Neural progenitor cell (in vitro differentiated cells): ENCODE measurements around the gene ELAVL3.
"Not testable (repeated sequence)": the region's sequence is repeated elsewhere in the genome, so short reads cannot be mapped to it uniquely, and the experiment has no call there.

Experiments used
- EZH2 ChIP-seq: fragments of 200-600 bp; sonication (generic); IDR thresholded peaks from 2 replicates; pipeline ENCODE4 v1.6.1; 2017; ENCODE audit warnings: antibody characterized with exemption, mild to moderate bottlenecking, moderate library complexity
- TF ChIP-seq, protein P1 (sequence below): fragments of 200-600 bp; sonication (generic); IDR thresholded peaks from 2 replicates; pipeline ENCODE4 v1.5.1; 2017; ENCODE audit warnings: antibody characterized with exemption, mild to moderate bottlenecking

DNA sequence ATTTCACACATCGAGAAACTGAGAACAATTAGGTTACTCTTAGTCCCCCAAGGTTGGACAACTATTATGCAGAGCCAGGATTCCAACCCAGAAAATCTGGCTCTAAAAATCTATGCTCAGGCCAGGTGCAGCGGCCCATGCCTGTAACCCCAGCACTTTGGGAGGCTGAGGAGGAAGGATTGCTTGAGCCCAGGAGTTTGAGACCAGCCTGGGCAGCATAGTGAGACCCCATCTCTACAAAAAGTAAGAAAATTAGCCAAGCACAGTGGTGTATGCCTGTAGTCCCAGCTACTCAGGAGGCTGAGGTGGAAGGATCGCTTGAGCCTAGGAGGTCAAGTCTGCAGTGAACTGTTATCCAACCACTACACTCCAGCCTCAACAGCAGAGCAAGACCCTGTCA lies 47.3 kb downstream of the ELAVL3 start:
- TF ChIP-seq, protein P1, sequence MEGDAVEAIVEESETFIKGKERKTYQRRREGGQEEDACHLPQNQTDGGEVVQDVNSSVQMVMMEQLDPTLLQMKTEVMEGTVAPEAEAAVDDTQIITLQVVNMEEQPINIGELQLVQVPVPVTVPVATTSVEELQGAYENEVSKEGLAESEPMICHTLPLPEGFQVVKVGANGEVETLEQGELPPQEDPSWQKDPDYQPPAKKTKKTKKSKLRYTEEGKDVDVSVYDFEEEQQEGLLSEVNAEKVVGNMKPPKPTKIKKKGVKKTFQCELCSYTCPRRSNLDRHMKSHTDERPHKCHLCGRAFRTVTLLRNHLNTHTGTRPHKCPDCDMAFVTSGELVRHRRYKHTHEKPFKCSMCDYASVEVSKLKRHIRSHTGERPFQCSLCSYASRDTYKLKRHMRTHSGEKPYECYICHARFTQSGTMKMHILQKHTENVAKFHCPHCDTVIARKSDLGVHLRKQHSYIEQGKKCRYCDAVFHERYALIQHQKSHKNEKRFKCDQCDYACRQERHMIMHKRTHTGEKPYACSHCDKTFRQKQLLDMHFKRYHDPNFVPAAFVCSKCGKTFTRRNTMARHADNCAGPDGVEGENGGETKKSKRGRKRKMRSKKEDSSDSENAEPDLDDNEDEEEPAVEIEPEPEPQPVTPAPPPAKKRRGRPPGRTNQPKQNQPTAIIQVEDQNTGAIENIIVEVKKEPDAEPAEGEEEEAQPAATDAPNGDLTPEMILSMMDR, result not testable (repeated sequence)
- not testable (repeated sequence) for TF ChIP-seq EZH2
